ENCODE results near the gene GDF10.

The GDF10 gene

GRCh38 chr10:47321521-47322195 is 21.7 kb downstream of the GDF10 start:
- ChIA-PET CTCF (interaction anchor here (1.6 kb wide), 1 partner anchor 10 kb away, joined by 7 read pairs; no protein-coding TSS in a partner anchor), POLR2A (no interaction called here)
- H3K4me3 ChIP-seq (ENCODE audit: low read depth, low read length): no peak overlapping the region
- no peak overlapping the region for H3K27ac ChIP-seq (ENCODE audit: extremely low read depth, low read depth, low read length)
- no peaks in the 10 kb centered on the region for H3K4me1 ChIP-seq (ENCODE audit: control insufficient read depth, insufficient read depth, low read length)
- TF ChIP-seq, protein P1, sequence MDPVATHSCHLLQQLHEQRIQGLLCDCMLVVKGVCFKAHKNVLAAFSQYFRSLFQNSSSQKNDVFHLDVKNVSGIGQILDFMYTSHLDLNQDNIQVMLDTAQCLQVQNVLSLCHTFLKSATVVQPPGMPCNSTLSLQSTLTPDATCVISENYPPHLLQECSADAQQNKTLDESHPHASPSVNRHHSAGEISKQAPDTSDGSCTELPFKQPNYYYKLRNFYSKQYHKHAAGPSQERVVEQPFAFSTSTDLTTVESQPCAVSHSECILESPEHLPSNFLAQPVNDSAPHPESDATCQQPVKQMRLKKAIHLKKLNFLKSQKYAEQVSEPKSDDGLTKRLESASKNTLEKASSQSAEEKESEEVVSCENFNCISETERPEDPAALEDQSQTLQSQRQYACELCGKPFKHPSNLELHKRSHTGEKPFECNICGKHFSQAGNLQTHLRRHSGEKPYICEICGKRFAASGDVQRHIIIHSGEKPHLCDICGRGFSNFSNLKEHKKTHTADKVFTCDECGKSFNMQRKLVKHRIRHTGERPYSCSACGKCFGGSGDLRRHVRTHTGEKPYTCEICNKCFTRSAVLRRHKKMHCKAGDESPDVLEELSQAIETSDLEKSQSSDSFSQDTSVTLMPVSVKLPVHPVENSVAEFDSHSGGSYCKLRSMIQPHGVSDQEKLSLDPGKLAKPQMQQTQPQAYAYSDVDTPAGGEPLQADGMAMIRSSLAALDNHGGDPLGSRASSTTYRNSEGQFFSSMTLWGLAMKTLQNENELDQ (tag by site-specific recombination; IDR thresholded peaks at IDR 0.05; ENCODE audit: low read depth): no peak
- TF ChIP-seq GLIS1 (tag by site-specific recombination; IDR thresholded peaks at IDR 0.05) (no peak), ZNF707 (tag by site-specific recombination; IDR thresholded peaks at IDR 0.05) (no peak), HOXD13 (CRISPR knock-in tag; IDR thresholded peaks at IDR 0.05; ENCODE audit: borderline replicate concordance) (no peak), ZNF555 (tag by site-specific recombination; conservative IDR thresholded peaks at IDR 0.05) (no peak), ZNF449 (tag by site-specific recombination; IDR thresholded peaks at IDR 0.05) (no peak), ZNF777 (tag by site-specific recombination; IDR thresholded peaks at IDR 0.05; ENCODE audit: borderline replicate concordance) (no peak), SCRT1 (tag by site-specific recombination; IDR thresholded peaks at IDR 0.05; ENCODE audit: borderline replicate concordance) (no peak)
- TF ChIP-seq, protein P2, sequence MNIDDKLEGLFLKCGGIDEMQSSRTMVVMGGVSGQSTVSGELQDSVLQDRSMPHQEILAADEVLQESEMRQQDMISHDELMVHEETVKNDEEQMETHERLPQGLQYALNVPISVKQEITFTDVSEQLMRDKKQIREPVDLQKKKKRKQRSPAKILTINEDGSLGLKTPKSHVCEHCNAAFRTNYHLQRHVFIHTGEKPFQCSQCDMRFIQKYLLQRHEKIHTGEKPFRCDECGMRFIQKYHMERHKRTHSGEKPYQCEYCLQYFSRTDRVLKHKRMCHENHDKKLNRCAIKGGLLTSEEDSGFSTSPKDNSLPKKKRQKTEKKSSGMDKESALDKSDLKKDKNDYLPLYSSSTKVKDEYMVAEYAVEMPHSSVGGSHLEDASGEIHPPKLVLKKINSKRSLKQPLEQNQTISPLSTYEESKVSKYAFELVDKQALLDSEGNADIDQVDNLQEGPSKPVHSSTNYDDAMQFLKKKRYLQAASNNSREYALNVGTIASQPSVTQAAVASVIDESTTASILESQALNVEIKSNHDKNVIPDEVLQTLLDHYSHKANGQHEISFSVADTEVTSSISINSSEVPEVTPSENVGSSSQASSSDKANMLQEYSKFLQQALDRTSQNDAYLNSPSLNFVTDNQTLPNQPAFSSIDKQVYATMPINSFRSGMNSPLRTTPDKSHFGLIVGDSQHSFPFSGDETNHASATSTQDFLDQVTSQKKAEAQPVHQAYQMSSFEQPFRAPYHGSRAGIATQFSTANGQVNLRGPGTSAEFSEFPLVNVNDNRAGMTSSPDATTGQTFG (tag by site-specific recombination; IDR thresholded peaks at IDR 0.05; ENCODE audit: borderline replicate concordance): no peak
- H3K36me3 ChIP-seq (ENCODE audit: control insufficient read depth in 2 of 2, insufficient read depth in 1 of 2, low read length in 2 of 2): no peaks in the 10 kb centered on the region
- H3K9me3 ChIP-seq (ENCODE audit: control insufficient read depth, insufficient read depth, low read depth, low read length): no peaks in the 10 kb centered on the region

- Histone ChIP-seq H3K27ac (ENCODE audit: extremely low read depth, low read depth, low read length) (no peak within 1 kb of the TSS), H3K36me3 (ENCODE audit: control insufficient read depth in 2 of 2, insufficient read depth in 1 of 2, low read length in 2 of 2) (no peaks in the 10 kb centered on the region), H3K4me1 (ENCODE audit: control insufficient read depth, insufficient read depth, low read length) (no peaks in the 10 kb centered on the region), H3K9me3 (ENCODE audit: control insufficient read depth, insufficient read depth, low read depth, low read length) (no peaks in the 10 kb centered on the region), H3K4me3 (ENCODE audit: low read depth, low read length) (no peak within 1 kb of the TSS)
- POLR2A ChIA-PET: no interaction called here
- CTCF ChIA-PET: interaction anchor here (0.7 kb wide), 1 partner anchor 11 kb away, joined by 6 read pairs; no protein-coding TSS in a partner anchor
- TF ChIP-seq ZIC2 (tag by site-specific recombination; IDR thresholded peaks at IDR 0.05) (0 out of 2 replicates have a peak, but pooled peaks have one; percentile 24), ZNF660 (tag by site-specific recombination; IDR thresholded peaks at IDR 0.05) (no peak), ZNF585B (tag by site-specific recombination; IDR thresholded peaks at IDR 0.05) (no peak)
Observed at GRCh38 chr10:47322300-47323061, 22.5 kb downstream of the GDF10 start, which contains the start of gene GDF2. Gene GDF2, plus strand, starts transcription at chr10:47322454. Its CDS starts 215 bp downstream, at chr10:47322669.

DNA sequence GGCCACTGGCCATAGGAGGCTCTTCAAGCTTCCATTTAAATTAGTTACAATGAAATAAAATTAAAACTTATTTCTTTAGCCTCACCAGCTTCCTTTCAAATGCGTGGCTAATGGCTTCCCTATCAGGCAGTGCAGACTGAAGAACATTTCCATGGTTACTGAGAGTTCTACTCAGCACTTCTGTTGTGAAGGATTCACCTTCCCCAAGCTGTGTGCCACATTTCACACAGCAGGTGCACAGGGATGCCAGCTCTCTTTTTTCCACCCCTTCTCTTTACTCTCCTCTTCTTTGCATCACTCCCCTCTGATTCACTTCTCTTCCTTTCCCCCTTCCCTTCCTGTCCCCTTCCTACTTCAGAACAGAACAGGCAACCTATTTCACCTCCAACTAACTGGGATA is 23.1 kb downstream of the GDF10 start:
- ChIA-PET POLR2A (no interaction called here), CTCF (interaction anchor here (0.7 to 1.7 kb wide), 3 partner anchors 11 to 18 kb away, joined by 6 to 7 read pairs (median 7); no protein-coding TSS in a partner anchor)
- Histone ChIP-seq H3K36me3 (ENCODE audit: control insufficient read depth in 2 of 2, insufficient read depth in 1 of 2, low read length in 2 of 2) (no peaks in the 10 kb centered on the region), H3K27ac (ENCODE audit: extremely low read depth, low read depth, low read length) (no peak overlapping the region), H3K4me1 (ENCODE audit: control insufficient read depth, insufficient read depth, low read length) (no peaks in the 10 kb centered on the region), H3K4me3 (ENCODE audit: low read depth, low read length) (no peak overlapping the region), H3K9me3 (ENCODE audit: control insufficient read depth, insufficient read depth, low read depth, low read length) (no peaks in the 10 kb centered on the region)
- no peak for TF ChIP-seq ZNF112 (tag by site-specific recombination; IDR thresholded peaks at IDR 0.05)
- no peak for TF ChIP-seq PRDM6 (tag by site-specific recombination; IDR thresholded peaks at IDR 0.05)
- no peak for TF ChIP-seq ZNF24 (tag by site-specific recombination; IDR thresholded peaks at IDR 0.05)
- TF ChIP-seq YY1 (tag by site-specific recombination; IDR thresholded peaks at IDR 0.05): no peak
- TF ChIP-seq, protein P3, sequence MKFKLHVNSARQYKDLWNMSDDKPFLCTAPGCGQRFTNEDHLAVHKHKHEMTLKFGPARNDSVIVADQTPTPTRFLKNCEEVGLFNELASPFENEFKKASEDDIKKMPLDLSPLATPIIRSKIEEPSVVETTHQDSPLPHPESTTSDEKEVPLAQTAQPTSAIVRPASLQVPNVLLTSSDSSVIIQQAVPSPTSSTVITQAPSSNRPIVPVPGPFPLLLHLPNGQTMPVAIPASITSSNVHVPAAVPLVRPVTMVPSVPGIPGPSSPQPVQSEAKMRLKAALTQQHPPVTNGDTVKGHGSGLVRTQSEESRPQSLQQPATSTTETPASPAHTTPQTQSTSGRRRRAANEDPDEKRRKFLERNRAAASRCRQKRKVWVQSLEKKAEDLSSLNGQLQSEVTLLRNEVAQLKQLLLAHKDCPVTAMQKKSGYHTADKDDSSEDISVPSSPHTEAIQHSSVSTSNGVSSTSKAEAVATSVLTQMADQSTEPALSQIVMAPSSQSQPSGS (tag by site-specific recombination; IDR thresholded peaks at IDR 0.05; ENCODE audit: low read depth): no peak
- no peak for TF ChIP-seq ZNF10 (tag by site-specific recombination; IDR thresholded peaks at IDR 0.05)
- TF ChIP-seq SP7 (tag by site-specific recombination; IDR thresholded peaks at IDR 0.05): no peak
- no peak for TF ChIP-seq ZNF837 (tag by site-specific recombination; IDR thresholded peaks at IDR 0.05)
